ENCODE results near the gene EPM2AIP1. TPM values are rescaled to one million over a fixed set of nuclear protein-coding genes. Genes with fewer than 3 reads are reported as not detected.

The EPM2AIP1 gene
- total and polyA plus RNA-seq, 9 of the 15 experiments (the other 6 are each of a cell fraction or from before 2014, with no cell fraction given), result 6.7 to 44.8 (median 25.2) TPM

DNA sequence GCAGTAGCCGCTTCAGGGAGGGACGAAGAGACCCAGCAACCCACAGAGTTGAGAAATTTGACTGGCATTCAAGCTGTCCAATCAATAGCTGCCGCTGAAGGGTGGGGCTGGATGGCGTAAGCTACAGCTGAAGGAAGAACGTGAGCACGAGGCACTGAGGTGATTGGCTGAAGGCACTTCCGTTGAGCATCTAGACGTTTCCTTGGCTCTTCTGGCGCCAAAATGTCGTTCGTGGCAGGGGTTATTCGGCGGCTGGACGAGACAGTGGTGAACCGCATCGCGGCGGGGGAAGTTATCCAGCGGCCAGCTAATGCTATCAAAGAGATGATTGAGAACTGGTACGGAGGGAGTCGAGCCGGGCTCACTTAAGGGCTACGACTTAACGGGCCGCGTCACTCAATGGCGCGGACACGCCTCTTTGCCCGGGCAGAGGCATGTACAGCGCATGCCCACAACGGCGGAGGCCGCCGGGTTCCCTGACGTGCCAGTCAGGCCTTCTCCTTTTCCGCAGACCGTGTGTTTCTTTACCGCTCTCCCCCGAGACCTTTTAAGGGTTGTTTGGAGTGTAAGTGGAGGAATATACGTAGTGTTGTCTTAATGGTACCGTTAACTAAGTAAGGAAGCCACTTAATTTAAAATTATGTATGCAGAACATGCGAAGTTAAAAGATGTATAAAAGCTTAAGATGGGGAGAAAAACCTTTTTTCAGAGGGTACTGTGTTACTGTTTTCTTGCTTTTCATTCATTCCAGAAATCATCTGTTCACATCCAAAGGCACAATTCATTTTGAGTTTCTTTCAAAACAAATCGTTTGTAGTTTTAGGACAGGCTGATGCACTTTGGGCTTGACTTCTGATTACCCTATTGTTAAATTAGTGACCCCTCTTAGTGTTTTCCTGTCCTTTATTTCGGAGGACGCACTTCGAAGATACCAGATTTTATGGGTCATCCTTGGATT lies 674 bp upstream of the EPM2AIP1 start, which contains the start of gene MLH1 (continued):
- TF ChIP-seq, protein P1, sequence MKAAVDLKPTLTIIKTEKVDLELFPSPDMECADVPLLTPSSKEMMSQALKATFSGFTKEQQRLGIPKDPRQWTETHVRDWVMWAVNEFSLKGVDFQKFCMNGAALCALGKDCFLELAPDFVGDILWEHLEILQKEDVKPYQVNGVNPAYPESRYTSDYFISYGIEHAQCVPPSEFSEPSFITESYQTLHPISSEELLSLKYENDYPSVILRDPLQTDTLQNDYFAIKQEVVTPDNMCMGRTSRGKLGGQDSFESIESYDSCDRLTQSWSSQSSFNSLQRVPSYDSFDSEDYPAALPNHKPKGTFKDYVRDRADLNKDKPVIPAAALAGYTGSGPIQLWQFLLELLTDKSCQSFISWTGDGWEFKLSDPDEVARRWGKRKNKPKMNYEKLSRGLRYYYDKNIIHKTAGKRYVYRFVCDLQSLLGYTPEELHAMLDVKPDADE (conservative IDR thresholded peaks at IDR 0.05; ENCODE audit: control insufficient read depth, low read depth, low read length), result 0 out of 2 replicates have a peak, but pooled peaks have one; percentile 54
- TF ChIP-seq ETV1 (tag; conservative IDR thresholded peaks at IDR 0.05; ENCODE audit: low read depth) (peak; percentile 87), NR2C1 (IDR thresholded peaks at IDR 0.05) (peak; percentile 92), NR2C1 (tag; IDR thresholded peaks at IDR 0.05) (peak; percentile 33; the same call in 1 of the 2 replicates), MED1 (CRISPR knock-in tag; IDR thresholded peaks at IDR 0.05; ENCODE audit: borderline replicate concordance) (no peak), ZNF766 (CRISPR knock-in tag; conservative IDR thresholded peaks at IDR 0.05) (peak; percentile 82; the same call in 1 of the 2 replicates), ZNF197 (CRISPR knock-in tag; IDR thresholded peaks at IDR 0.05; ENCODE audit: low read depth) (peak; percentile 92), YY1 (IDR thresholded peaks at IDR 0.05; ENCODE audit: borderline replicate concordance in 1 of 3, control insufficient read depth in 1 of 3, extremely low read depth in 1 of 3, insufficient read depth in 3 of 3, insufficient read length in 1 of 3, insufficient replicate concordance in 2 of 3, low read depth in 1 of 3, low read length in 2 of 3) (peak; percentile 80 to 96 (median 93)), TAF7 (tag; IDR thresholded peaks at IDR 0.05) (peak; percentile 68), HDGF (IDR thresholded peaks at IDR 0.05) (no peak)
- TF ChIP-seq, protein P2, sequence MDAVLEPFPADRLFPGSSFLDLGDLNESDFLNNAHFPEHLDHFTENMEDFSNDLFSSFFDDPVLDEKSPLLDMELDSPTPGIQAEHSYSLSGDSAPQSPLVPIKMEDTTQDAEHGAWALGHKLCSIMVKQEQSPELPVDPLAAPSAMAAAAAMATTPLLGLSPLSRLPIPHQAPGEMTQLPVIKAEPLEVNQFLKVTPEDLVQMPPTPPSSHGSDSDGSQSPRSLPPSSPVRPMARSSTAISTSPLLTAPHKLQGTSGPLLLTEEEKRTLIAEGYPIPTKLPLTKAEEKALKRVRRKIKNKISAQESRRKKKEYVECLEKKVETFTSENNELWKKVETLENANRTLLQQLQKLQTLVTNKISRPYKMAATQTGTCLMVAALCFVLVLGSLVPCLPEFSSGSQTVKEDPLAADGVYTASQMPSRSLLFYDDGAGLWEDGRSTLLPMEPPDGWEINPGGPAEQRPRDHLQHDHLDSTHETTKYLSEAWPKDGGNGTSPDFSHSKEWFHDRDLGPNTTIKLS (IDR thresholded peaks at IDR 0.05; ENCODE audit: borderline replicate concordance, low read depth), result peak; percentile 53
- TF ChIP-seq, protein P3, sequence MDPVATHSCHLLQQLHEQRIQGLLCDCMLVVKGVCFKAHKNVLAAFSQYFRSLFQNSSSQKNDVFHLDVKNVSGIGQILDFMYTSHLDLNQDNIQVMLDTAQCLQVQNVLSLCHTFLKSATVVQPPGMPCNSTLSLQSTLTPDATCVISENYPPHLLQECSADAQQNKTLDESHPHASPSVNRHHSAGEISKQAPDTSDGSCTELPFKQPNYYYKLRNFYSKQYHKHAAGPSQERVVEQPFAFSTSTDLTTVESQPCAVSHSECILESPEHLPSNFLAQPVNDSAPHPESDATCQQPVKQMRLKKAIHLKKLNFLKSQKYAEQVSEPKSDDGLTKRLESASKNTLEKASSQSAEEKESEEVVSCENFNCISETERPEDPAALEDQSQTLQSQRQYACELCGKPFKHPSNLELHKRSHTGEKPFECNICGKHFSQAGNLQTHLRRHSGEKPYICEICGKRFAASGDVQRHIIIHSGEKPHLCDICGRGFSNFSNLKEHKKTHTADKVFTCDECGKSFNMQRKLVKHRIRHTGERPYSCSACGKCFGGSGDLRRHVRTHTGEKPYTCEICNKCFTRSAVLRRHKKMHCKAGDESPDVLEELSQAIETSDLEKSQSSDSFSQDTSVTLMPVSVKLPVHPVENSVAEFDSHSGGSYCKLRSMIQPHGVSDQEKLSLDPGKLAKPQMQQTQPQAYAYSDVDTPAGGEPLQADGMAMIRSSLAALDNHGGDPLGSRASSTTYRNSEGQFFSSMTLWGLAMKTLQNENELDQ (CRISPR knock-in tag; IDR thresholded peaks at IDR 0.05; ENCODE audit: borderline replicate concordance), result no peak
- TF ChIP-seq, protein P4, sequence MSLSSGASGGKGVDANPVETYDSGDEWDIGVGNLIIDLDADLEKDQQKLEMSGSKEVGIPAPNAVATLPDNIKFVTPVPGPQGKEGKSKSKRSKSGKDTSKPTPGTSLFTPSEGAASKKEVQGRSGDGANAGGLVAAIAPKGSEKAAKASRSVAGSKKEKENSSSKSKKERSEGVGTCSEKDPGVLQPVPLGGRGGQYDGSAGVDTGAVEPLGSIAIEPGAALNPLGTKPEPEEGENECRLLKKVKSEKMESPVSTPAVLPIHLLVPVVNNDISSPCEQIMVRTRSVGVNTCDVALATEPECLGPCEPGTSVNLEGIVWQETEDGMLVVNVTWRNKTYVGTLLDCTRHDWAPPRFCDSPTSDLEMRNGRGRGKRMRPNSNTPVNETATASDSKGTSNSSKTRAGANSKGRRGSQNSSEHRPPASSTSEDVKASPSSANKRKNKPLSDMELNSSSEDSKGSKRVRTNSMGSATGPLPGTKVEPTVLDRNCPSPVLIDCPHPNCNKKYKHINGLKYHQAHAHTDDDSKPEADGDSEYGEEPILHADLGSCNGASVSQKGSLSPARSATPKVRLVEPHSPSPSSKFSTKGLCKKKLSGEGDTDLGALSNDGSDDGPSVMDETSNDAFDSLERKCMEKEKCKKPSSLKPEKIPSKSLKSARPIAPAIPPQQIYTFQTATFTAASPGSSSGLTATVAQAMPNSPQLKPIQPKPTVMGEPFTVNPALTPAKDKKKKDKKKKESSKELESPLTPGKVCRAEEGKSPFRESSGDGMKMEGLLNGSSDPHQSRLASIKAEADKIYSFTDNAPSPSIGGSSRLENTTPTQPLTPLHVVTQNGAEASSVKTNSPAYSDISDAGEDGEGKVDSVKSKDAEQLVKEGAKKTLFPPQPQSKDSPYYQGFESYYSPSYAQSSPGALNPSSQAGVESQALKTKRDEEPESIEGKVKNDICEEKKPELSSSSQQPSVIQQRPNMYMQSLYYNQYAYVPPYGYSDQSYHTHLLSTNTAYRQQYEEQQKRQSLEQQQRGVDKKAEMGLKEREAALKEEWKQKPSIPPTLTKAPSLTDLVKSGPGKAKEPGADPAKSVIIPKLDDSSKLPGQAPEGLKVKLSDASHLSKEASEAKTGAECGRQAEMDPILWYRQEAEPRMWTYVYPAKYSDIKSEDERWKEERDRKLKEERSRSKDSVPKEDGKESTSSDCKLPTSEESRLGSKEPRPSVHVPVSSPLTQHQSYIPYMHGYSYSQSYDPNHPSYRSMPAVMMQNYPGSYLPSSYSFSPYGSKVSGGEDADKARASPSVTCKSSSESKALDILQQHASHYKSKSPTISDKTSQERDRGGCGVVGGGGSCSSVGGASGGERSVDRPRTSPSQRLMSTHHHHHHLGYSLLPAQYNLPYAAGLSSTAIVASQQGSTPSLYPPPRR (CRISPR knock-in tag; IDR thresholded peaks at IDR 0.05; ENCODE audit: borderline replicate concordance), result 0 out of 2 replicates have a peak, but pooled peaks have one; percentile 86
